Left ventricle myocardium superior (tissue), 1 donor: Measurements from ENCODE around the gene ABCG8. TPM values are rescaled to one million over a fixed set of nuclear protein-coding genes. Genes with fewer than 3 reads are reported as not detected.
"Not testable (repeated sequence)": the region's sequence is repeated elsewhere in the genome, so short reads cannot be mapped to it uniquely, and the experiment has no call there.

Experiments used
- ATAC-seq: fragments of 200-7000 bp; cut with Tn5 transposase; one replicate; pipeline ENCODE4 v1.9.1; 2020; ENCODE audit warnings: mild to moderate bottlenecking, moderate library complexity
- DNase-seq: peaks from one replicate; pipeline ENCODE4 v3.0.0-alpha.2; 2020
- intact Hi-C: fragments of 100-400 bp; cut with micrococcal nuclease; formaldehyde crosslinking; loops from one replicate; pipeline ENCODE4 v1.11.0; 2022
- total RNA-seq: library from RNA; stranded (reverse); fragmentation: NEBNext Ultra II Directional; extraction: Animal tissue kit (Norgen Biotek cat#: 25700); gene quantifications from one replicate; pipeline ENCODE4 v1.2.1, GENCODE V29; 2021
- donor health status: DM: no; HTN: yes; CAD: no; lungs with severe emphysema.

The ABCG8 gene
- total RNA-seq, 1 donor from 2014 or later = not detected

GRCh38 chr2:43898134-43898837 is 59.5 kb downstream of the ABCG8 start:
- intact Hi-C loops = no loop called here
- ATAC-seq = no peak

GRCh38 chr2:43898838-43899346 is 60.1 kb downstream of the ABCG8 start:
- ATAC-seq (no peak), DNase-seq (no peak)
- intact Hi-C loops = no loop called here

More at GRCh38 chr2:43898134-43898837, 59.5 kb downstream of the ABCG8 start:
- DNase-seq = no peak

GRCh38 chr2:43899589-43899988 is 60.8 kb downstream of the ABCG8 start:
- DNase-seq (no peak), ATAC-seq (no peak)
- intact Hi-C loops = no loop called here

DNA sequence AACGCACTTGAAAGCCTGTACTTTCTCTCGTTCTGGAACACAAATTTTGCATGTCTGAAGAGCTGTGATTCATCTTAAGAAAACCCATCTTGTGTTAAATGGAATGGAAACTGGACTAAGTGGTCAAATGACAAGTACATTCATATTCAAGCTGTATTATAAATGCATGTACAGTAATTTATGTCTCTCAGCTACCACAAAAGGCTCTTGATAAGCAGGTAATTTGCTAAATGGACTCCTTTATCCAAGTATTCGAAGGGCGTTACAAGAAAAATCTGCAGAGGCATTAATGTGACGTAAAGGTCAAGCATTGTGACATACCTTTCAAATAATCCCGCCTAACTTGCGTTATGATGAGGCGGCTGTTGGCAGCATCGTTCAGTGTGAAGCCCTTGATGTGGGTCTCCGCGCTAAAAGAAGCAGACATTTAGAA is 66.6 kb downstream of the ABCG8 start:
- no peak for DNase-seq
- ATAC-seq = no peak
- intact Hi-C loops = no loop called here

DNA sequence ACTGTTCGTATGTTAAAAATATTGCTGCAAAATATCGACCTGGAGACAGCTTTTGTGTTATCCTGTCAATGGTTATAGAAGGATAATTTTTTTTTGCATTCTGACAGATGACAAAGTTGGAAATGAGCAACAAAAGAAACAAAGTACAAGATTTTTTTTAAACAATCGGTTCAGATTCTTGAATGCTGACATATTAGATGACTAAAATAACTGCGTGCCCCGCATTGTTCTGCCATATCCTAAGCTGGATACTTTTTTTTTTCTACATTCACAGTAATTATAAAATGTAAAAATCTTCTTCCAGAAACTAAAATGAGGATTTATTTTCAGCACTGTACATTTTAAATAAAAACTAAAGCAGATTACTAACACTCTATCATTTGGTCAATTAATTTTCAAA is 67.1 kb downstream of the ABCG8 start:
- ATAC-seq (no peak), DNase-seq (no peak)
- intact Hi-C loops = no loop called here

GRCh38 chr2:43906448-43907109 is 67.8 kb downstream of the ABCG8 start:
- no peak for ATAC-seq
- intact Hi-C loops = no loop called here
- no peak for DNase-seq

DNA sequence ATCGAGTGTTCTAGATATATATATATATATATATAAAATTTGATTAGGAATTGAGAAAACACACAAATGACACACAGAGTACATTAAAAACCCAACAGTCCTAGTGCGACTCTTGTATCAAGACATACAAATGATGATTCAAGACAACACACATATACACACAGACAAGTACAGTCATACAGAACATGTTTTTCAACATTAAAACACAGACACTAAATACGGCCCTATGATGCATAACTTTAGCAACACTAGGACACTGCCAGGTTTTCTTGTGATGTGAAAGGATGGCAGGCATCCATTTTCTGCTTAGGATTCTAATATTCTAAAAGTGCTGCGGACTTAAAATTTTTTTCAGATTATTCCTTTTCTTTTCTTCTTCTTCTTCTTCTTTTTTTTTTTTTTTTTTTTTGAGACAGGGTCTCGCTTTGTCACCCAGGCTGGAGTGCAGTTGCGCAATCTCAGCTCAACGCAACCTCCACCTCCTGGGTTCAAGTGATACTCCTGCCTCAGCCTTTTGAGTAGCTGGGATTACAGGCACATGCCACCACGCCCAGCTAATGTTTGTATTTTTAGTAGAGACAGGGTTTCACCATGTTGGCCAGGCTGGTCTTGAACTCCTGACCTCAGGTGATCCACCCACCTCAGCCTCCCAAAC is 72.5 kb downstream of the ABCG8 start:
- DNase-seq, intact Hi-C loops, ATAC-seq: not testable (repeated sequence)

- intact Hi-C loops = no loop called here
- no peak for DNase-seq
- ATAC-seq = no peak
These were observed 85.7 kb downstream of the ABCG8 start for GRCh38 chr2:43924463-43924862.

DNA sequence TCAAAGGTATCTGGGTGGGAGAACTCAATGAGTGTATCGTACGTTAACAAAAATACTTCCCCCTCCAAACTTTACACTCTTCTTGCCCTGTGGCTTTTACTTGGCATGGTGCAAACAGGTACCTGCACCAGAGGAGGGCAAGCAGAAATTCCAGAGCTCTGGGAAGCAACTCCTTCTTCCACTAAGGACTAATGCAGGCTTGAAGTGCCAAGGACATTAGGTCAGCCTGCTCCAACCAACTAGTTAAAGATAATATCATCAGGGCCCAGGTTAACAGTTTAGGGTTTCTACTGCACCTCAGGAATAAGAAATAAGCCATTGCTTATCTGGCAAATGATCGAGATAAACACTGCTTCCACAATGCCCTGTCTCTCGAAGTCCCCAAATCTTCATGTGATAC is 86.7 kb downstream of the ABCG8 start:
- intact Hi-C loops = no loop called here
- DNase-seq (no peak), ATAC-seq (no peak)

DNA sequence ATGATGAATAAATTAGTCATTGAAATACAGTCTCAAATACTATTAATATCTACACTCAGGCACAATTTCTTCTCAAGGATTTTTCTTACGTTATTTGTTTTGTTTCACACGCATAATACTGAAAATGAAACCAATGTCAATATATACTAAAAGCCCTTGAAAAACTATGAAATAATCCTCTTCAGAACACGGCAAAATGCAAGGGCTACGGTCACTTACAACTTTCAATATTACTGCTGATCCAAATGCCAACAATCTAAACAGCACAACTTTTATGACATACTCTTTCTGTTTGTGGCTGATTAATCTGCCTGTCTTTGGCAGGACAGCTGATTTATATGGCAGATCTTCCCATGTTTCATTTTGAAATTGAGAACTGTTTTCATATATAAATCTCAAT is 88.7 kb downstream of the ABCG8 start:
- ATAC-seq (no peak), DNase-seq (no peak)
- intact Hi-C loops = no loop called here

GRCh38 chr2:43931293-43931692 is 92.5 kb downstream of the ABCG8 start:
- intact Hi-C loops = no loop called here
- ATAC-seq = no peak
- no peak for DNase-seq

Other genes starting within 250 kb of the ABCG8 start
- 12.1 TPM for gene THADA, start 242.9 kb upstream of the ABCG8 start, total RNA-seq
- 1.1 TPM for gene PLEKHH2, start 201.7 kb upstream of the ABCG8 start, total RNA-seq
- gene C1GALT1C1L, start 162.5 kb upstream of the ABCG8 start, total RNA-seq = 0.64 TPM
- 8.1 TPM for gene DYNC2LI1, start 64.9 kb upstream of the ABCG8 start, total RNA-seq
- gene ABCG5, start 132 bp upstream of the ABCG8 start, total RNA-seq = not detected
- 98.6 TPM for gene LRPPRC, start 157.0 kb downstream of the ABCG8 start, total RNA-seq